Epidermal melanocyte (primary cell): ENCODE measurements around the gene ANAPC13.

ENCODE experiments used
- DNase-seq: peaks from one replicate; pipeline ENCODE4 v3.0.0; 2011; ENCODE audit warnings: low spot score; ENCODE audit not compliant: insufficient read length

Gene ANAPC13

GRCh38 chr3:134457376-134458074, 28.3 kb downstream of the ANAPC13 start:
- DNase-seq, result no peak

GRCh38 chr3:134453631-134454030, 32.2 kb downstream of the ANAPC13 start:
- DNase-seq, result no peak

GRCh38 chr3:134449951-134450350, 35.8 kb downstream of the ANAPC13 start:
- DNase-seq, result no peak

- no peak for DNase-seq
Observed at GRCh38 chr3:134449277-134449676, 36.5 kb downstream of the ANAPC13 start.

GRCh38 chr3:134448664-134449063, 37.1 kb downstream of the ANAPC13 start:
- no peak for DNase-seq

GRCh38 chr3:134447351-134447750, 38.4 kb downstream of the ANAPC13 start:
- no peak for DNase-seq

GRCh38 chr3:134446800-134447199, 39.0 kb downstream of the ANAPC13 start:
- no peak for DNase-seq

- no peak for DNase-seq
Observed at GRCh38 chr3:134445636-134446035, 40.1 kb downstream of the ANAPC13 start.

GRCh38 chr3:134445095-134445494, 40.7 kb downstream of the ANAPC13 start:
- no peak for DNase-seq

GRCh38 chr3:134441821-134442220, 44.0 kb downstream of the ANAPC13 start:
- no peak for DNase-seq

GRCh38 chr3:134441321-134441720, 44.5 kb downstream of the ANAPC13 start:
- DNase-seq, result no peak

GRCh38 chr3:134437211-134437752, 48.5 kb downstream of the ANAPC13 start:
- no peak for DNase-seq

GRCh38 chr3:134432236-134432635, 53.5 kb downstream of the ANAPC13 start:
- DNase-seq, result no peak

GRCh38 chr3:134430950-134431445, 54.8 kb downstream of the ANAPC13 start:
- no peak for DNase-seq

- DNase-seq, result no peak
Observed at GRCh38 chr3:134430174-134430573, 55.6 kb downstream of the ANAPC13 start.

- DNase-seq, result no peak
Observed at GRCh38 chr3:134428401-134428800, 57.4 kb downstream of the ANAPC13 start.
